MM.1S (cell line): ENCODE results near the gene RPTOR.

Source experiments
- EZH2 ChIP-seq: fragments of 300-600 bp; sonication (generic); optimal IDR thresholded peaks from 2 replicates; pipeline ENCODE3; 2017; ENCODE audit warnings: low read depth, mild to moderate bottlenecking, antibody characterized with exemption, low read length, mixed read lengths
- TF ChIP-seq, protein P1 (sequence below): fragments of 300-600 bp; sonication (generic); IDR thresholded peaks from 2 replicates; pipeline ENCODE4 v1.5.1; 2016; ENCODE audit warnings: antibody characterized with exemption, low read length, mixed read lengths

DNA sequence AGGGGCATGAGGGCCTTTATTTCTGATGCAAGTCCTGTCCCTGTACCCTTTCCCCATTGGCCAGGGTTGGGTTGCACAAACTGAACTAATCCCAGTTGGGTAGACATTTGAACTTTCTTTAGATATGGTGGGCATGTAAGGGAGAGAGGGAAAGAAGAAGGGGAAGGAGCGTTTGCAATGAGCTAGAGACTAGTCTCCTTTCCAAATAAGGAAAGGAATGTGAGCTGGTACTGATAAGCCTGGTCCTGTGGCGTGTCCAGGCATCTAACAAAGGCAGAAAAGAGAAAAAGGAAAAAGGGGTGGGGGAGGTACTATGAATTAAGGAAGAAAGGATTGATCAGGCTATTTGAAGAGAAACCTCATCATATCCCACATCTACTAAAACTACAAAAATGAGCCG lies 467.3 kb downstream of the RPTOR start:
- TF ChIP-seq, protein P1, sequence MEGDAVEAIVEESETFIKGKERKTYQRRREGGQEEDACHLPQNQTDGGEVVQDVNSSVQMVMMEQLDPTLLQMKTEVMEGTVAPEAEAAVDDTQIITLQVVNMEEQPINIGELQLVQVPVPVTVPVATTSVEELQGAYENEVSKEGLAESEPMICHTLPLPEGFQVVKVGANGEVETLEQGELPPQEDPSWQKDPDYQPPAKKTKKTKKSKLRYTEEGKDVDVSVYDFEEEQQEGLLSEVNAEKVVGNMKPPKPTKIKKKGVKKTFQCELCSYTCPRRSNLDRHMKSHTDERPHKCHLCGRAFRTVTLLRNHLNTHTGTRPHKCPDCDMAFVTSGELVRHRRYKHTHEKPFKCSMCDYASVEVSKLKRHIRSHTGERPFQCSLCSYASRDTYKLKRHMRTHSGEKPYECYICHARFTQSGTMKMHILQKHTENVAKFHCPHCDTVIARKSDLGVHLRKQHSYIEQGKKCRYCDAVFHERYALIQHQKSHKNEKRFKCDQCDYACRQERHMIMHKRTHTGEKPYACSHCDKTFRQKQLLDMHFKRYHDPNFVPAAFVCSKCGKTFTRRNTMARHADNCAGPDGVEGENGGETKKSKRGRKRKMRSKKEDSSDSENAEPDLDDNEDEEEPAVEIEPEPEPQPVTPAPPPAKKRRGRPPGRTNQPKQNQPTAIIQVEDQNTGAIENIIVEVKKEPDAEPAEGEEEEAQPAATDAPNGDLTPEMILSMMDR, result no peak
- TF ChIP-seq EZH2, result no peak
